Esophagus squamous epithelium (tissue), 5 donors: ENCODE results near the gene BNIP3. TPM values are rescaled to one million over a fixed set of nuclear protein-coding genes. Genes with fewer than 3 reads are reported as not detected.

Source experiments
- DNase-seq: peaks from one replicate; lab custom pipeline; 2025; lab: John Stamatoyannopoulos, UW
- H3K27ac ChIP-seq, 4 donors: fragments of 200-600 bp; sonication (generic); one replicate each; pipeline ENCODE4 v1.5.1; 2016 to 2019; ENCODE audit warnings: mild to moderate bottlenecking in 1 of 4
- H3K27me3 ChIP-seq, 4 donors: fragments of 200-600 bp; sonication (generic); 1 replicate in 3 of 4; 2 replicates in 1 of 4; pipeline versions ENCODE4 v1.5.1 to v1.6.0; 2017 to 2021; ENCODE audit warnings: antibody characterized with exemption in 1 of 4
- H3K36me3 ChIP-seq, 3 donors: fragments of 200-600 bp; sonication (generic); one replicate each; pipeline ENCODE4 v1.5.1; 2016 to 2019
- H3K4me1 ChIP-seq, 3 donors: fragments of 200-600 bp; sonication (generic); one replicate each; pipeline ENCODE4 v1.5.1; 2017 to 2019
- H3K4me3 ChIP-seq, 4 donors: fragments of 200-600 bp; sonication (generic); 1 replicate in 3 of 4; 2 replicates in 1 of 4; pipeline ENCODE4 v1.5.1; 2016 to 2019; ENCODE audit warnings: mild to moderate bottlenecking in 2 of 4, moderate library complexity in 1 of 4
- H3K9me3 ChIP-seq, 3 donors: fragments of 200-600 bp; sonication (generic); one replicate each; pipeline ENCODE4 v1.5.1; 2016 to 2019
- CTCF ChIP-seq, 6 experiments: fragments of 450-650 bp in 4 of 6; fragments of 200-600 bp in 2 of 6; sonication (generic) in 2 of 6; IDR thresholded peaks; one replicate each; pipeline ENCODE4 v1.5.1; 2016 to 2019; ENCODE audit warnings: antibody characterized with exemption in 6 of 6, mild to moderate bottlenecking in 4 of 6, moderate library complexity in 4 of 6
- POLR2A ChIP-seq, 4 donors: fragments of 450-650 bp; IDR thresholded peaks; one replicate each; pipeline ENCODE4 v1.6.1; 2017; ENCODE audit warnings: antibody characterized with exemption in 4 of 4, mild to moderate bottlenecking in 4 of 4, moderate library complexity in 3 of 4
- WGBS, 2 donors: methylation state at CpG; one replicate each; pipeline ENCODE4 v1.1.5; 2018; 5-methylcytosine and 5-hydroxymethylcytosine counted together
- intact Hi-C: fragments of 100-400 bp; cut with DNase I; formaldehyde crosslinking; loops from one replicate; pipeline ENCODE4 v1.15.0; 2022
- total RNA-seq, 4 donors: library from RNA; depleted of rRNA; stranded (reverse); fragments of >200 nt; gene quantifications; one replicate each; pipeline ENCODE4 v1.1.0, GENCODE V29; 2016
- donor health status: DM: yes; HTN: yes; CAD: no.

The BNIP3 gene
- total RNA-seq, 4 donors from 2014 or later, result 35.2 to 83.8 (median 73.9) TPM

GRCh38 chr10:131936736-131937135 is 45.0 kb downstream of the BNIP3 start:
- intact Hi-C loops, result no loop called here
- H3K36me3 ChIP-seq, result peaks cover 0 to 74% (median 11%) of the 10 kb centered on the region in 3 donors
- WGBS, 2 donors, result 90 to 95% methylated on average over 12 to 18 of the region's 18 CpGs
- H3K27ac ChIP-seq, result no peak overlapping the region
- DNase-seq, result no peak
- peaks cover 0 to 15% (median 0%) of the 10 kb centered on the region in 3 donors for H3K4me1 ChIP-seq
- H3K27me3 ChIP-seq, result no peaks in the 10 kb centered on the region
- H3K4me3 ChIP-seq, result no peak overlapping the region
- TF ChIP-seq POLR2A (IDR thresholded peaks at IDR 0.05) (no peak), CTCF (IDR thresholded peaks at IDR 0.05) (no peak)
- no peaks in the 10 kb centered on the region for H3K9me3 ChIP-seq

- intact Hi-C loops, result no loop called here
- Histone ChIP-seq H3K27ac (no peak overlapping the region), H3K9me3 (no peaks in the 10 kb centered on the region), H3K36me3 (peaks cover 0 to 70% (median 11%) of the 10 kb centered on the region in 3 donors), H3K27me3 (no peaks in the 10 kb centered on the region), H3K4me3 (no peak overlapping the region), H3K4me1 (peaks cover 0 to 19% (median 2%) of the 10 kb centered on the region in 3 donors)
- WGBS, 2 donors, result 87 to 92% methylated on average over 8 to 9 of the region's 9 CpGs
- no peak for DNase-seq
- TF ChIP-seq CTCF (IDR thresholded peaks at IDR 0.05) (no peak), POLR2A (IDR thresholded peaks at IDR 0.05) (no peak)
Observed at GRCh38 chr10:131936294-131936693, 45.4 kb downstream of the BNIP3 start.

DNA sequence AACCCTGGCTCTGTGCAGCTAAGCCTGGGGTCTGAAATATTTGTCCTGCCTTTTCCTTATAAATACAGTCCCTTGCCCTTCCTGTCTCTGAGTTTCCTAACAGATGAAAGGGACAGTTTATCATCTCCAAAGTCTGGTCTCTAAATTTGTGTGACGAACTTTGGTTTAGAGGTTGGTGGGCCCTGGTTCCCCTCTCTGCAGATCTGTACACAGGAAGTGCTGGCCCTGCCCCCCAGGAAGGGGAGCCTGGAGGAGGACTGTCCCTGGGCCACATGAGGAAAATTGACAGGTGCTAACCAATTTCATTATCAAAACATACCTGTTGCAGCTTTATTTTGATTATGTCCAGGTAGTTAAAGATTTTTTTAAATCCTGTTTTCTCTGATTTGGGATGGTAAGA is 46.5 kb downstream of the BNIP3 start:
- intact Hi-C loops, result no loop called here

DNA sequence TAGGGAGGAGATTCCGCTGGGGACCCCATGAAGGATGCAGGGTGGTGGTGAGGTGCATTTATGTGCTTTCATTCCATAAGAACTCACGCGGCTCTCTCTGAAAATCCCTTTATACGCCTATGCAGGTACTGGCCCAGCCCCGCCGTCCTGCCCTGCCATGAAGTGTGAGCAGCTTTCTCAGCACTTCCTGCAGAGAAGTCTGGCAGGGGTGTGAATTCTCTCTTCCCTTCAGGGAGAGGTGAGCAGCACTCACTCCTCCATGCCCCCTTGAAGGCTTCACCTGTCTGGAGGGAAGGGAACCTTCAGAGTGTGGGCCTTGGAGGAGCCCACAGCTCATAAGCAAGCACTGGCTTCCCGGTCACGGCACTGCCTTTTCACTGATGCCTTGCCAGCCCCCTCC is 47.0 kb downstream of the BNIP3 start:
- WGBS, 2 donors, result 70 to 84% methylated on average over 2 to 7 of the region's 8 CpGs
- TF ChIP-seq CTCF (IDR thresholded peaks at IDR 0.05), result no peak
- no peak for TF ChIP-seq POLR2A (IDR thresholded peaks at IDR 0.05)
- no peak for DNase-seq
- intact Hi-C loops, result no loop called here
- no peaks in the 10 kb centered on the region for H3K9me3 ChIP-seq
- peaks cover 0 to 32% (median 9%) of the 10 kb centered on the region in 3 donors for H3K4me1 ChIP-seq
- H3K27me3 ChIP-seq, result no peaks in the 10 kb centered on the region
- no peak overlapping the region for H3K4me3 ChIP-seq
- peaks cover 0 to 55% (median 11%) of the 10 kb centered on the region in 3 donors for H3K36me3 ChIP-seq
- H3K27ac ChIP-seq, result no peak overlapping the region

More for the DNA sequence above, 46.5 kb downstream of the BNIP3 start:
- Histone ChIP-seq H3K36me3 (peaks cover 0 to 60% (median 11%) of the 10 kb centered on the region in 3 donors), H3K9me3 (no peaks in the 10 kb centered on the region), H3K27ac (no peak overlapping the region), H3K4me1 (peaks cover 0 to 28% (median 9%) of the 10 kb centered on the region in 3 donors), H3K27me3 (no peaks in the 10 kb centered on the region), H3K4me3 (no peak overlapping the region)
- TF ChIP-seq POLR2A (IDR thresholded peaks at IDR 0.05) (no peak), CTCF (IDR thresholded peaks at IDR 0.05) (no peak)
- DNase-seq, result no peak
- WGBS, 2 donors, result 64 to 80% methylated on average over 1 of the region's 1 CpG

- Histone ChIP-seq H3K4me3 (no peak overlapping the region), H3K36me3 (peaks cover 0 to 47% (median 9%) of the 10 kb centered on the region in 3 donors), H3K4me1 (peaks cover 0 to 43% (median 15%) of the 10 kb centered on the region in 3 donors), H3K27ac (no peak overlapping the region), H3K27me3 (no peaks in the 10 kb centered on the region), H3K9me3 (no peaks in the 10 kb centered on the region)
- no peak for TF ChIP-seq POLR2A (IDR thresholded peaks at IDR 0.05)
- TF ChIP-seq CTCF (IDR thresholded peaks at IDR 0.05), result no peak
- no peak for DNase-seq
- 73 to 100% methylated on average over 1 to 2 of the region's 2 CpGs for WGBS, 2 donors
- intact Hi-C loops, result no loop called here
Observed at GRCh38 chr10:131933696-131934086, 48.0 kb downstream of the BNIP3 start.
